Peyer's patch (tissue), 4 donors: Measurements from ENCODE around the gene TTI1. TPM values are rescaled to one million over a fixed set of nuclear protein-coding genes. Genes with fewer than 3 reads are reported as not detected.

ENCODE experiments used
- DNase-seq, 3 donors: peaks; one replicate each; pipeline ENCODE4 v3.0.0-alpha.2; 2017 to 2019
- H3K27ac ChIP-seq, 4 donors: fragments of 200-600 bp; sonication (generic); one replicate each; pipeline ENCODE4 v1.5.1; 2016 to 2019
- H3K27me3 ChIP-seq, 2 donors: fragments of 200-600 bp; sonication (generic); one replicate each; pipeline ENCODE4 v1.5.1; 2019
- H3K36me3 ChIP-seq, 3 donors: fragments of 200-600 bp; sonication (generic); one replicate each; pipeline ENCODE4 v1.5.1; 2016 to 2019
- H3K4me1 ChIP-seq, 4 donors: fragments of 200-600 bp; sonication (generic); one replicate each; pipeline ENCODE4 v1.5.1; 2016 to 2019
- H3K4me3 ChIP-seq, 4 donors: fragments of 200-600 bp; sonication (generic); 1 replicate in 3 of 4; 2 replicates in 1 of 4; pipeline ENCODE4 v1.5.1; 2016 to 2019; ENCODE audit warnings: mild to moderate bottlenecking in 1 of 4
- H3K9me3 ChIP-seq, 4 donors: fragments of 200-600 bp; sonication (generic); one replicate each; pipeline ENCODE4 v1.5.1; 2016 to 2019; ENCODE audit warnings: mild to moderate bottlenecking in 1 of 4
- CTCF ChIP-seq, 6 experiments: fragments of 450-650 bp in 4 of 6; fragments of 200-600 bp in 2 of 6; sonication (generic) in 1 of 6; IDR thresholded peaks; one replicate each; pipeline ENCODE4 v1.5.1; 2017 to 2019; ENCODE audit warnings: antibody characterized with exemption in 6 of 6, mild to moderate bottlenecking in 3 of 6, moderate library complexity in 1 of 6
- POLR2A ChIP-seq, 2 donors: fragments of 450-650 bp; IDR thresholded peaks; one replicate each; pipeline ENCODE4 v1.5.1; 2017; ENCODE audit warnings: antibody characterized with exemption in 2 of 2, mild to moderate bottlenecking in 2 of 2, moderate library complexity in 2 of 2
- total RNA-seq, 4 donors: library from RNA; depleted of rRNA; stranded (reverse); fragments of >200 nt; gene quantifications; one replicate each; pipeline ENCODE4 v1.1.0, GENCODE V29; 2016

TTI1 gene
- total RNA-seq, 4 donors from 2014 or later: 9.3 to 34.7 (median 14.8) TPM

GRCh38 chr20:37981568-37981967 is 51.7 kb downstream of the TTI1 start:
- H3K36me3 ChIP-seq: peaks cover 0 to 25% (median 0%) of the 10 kb centered on the region in 3 donors
- no peaks in the 10 kb centered on the region for H3K9me3 ChIP-seq
- DNase-seq: no peak
- no peak for TF ChIP-seq CTCF (IDR thresholded peaks at IDR 0.05)
- TF ChIP-seq POLR2A (IDR thresholded peaks at IDR 0.05): no peak
- H3K4me1 ChIP-seq: no peaks in the 10 kb centered on the region
- H3K27me3 ChIP-seq: no peaks in the 10 kb centered on the region
- H3K27ac ChIP-seq: no peak overlapping the region
- no peak overlapping the region for H3K4me3 ChIP-seq

- Histone ChIP-seq H3K4me3 (no peak overlapping the region), H3K4me1 (no peaks in the 10 kb centered on the region), H3K27me3 (no peaks in the 10 kb centered on the region), H3K27ac (no peak overlapping the region), H3K36me3 (peaks cover 0 to 25% (median 0%) of the 10 kb centered on the region in 3 donors), H3K9me3 (no peaks in the 10 kb centered on the region)
- DNase-seq: no peak
- TF ChIP-seq POLR2A (IDR thresholded peaks at IDR 0.05): no peak
- no peak for TF ChIP-seq CTCF (IDR thresholded peaks at IDR 0.05)
Measured at GRCh38 chr20:37980876-37981275, 52.4 kb downstream of the TTI1 start.

GRCh38 chr20:37980383-37980782 is 52.9 kb downstream of the TTI1 start:
- TF ChIP-seq CTCF (IDR thresholded peaks at IDR 0.05): no peak
- TF ChIP-seq POLR2A (IDR thresholded peaks at IDR 0.05): no peak
- Histone ChIP-seq H3K4me3 (no peak overlapping the region), H3K27ac (no peak overlapping the region), H3K36me3 (peaks cover 0 to 25% (median 0%) of the 10 kb centered on the region in 3 donors), H3K9me3 (no peaks in the 10 kb centered on the region), H3K4me1 (no peaks in the 10 kb centered on the region), H3K27me3 (no peaks in the 10 kb centered on the region)
- DNase-seq: no peak

- Histone ChIP-seq H3K9me3 (no peaks in the 10 kb centered on the region), H3K27me3 (no peaks in the 10 kb centered on the region), H3K4me1 (no peaks in the 10 kb centered on the region), H3K27ac (no peak overlapping the region), H3K4me3 (no peak overlapping the region), H3K36me3 (peaks cover 0 to 25% (median 0%) of the 10 kb centered on the region in 3 donors)
- DNase-seq: no peak
- TF ChIP-seq CTCF (IDR thresholded peaks at IDR 0.05) (no peak), POLR2A (IDR thresholded peaks at IDR 0.05) (no peak)
Measured at GRCh38 chr20:37979021-37979985, 54.0 kb downstream of the TTI1 start.

GRCh38 chr20:37977786-37978185 is 55.5 kb downstream of the TTI1 start:
- TF ChIP-seq POLR2A (IDR thresholded peaks at IDR 0.05) (no peak), CTCF (IDR thresholded peaks at IDR 0.05) (no peak)
- Histone ChIP-seq H3K27ac (no peak overlapping the region), H3K36me3 (peaks cover 0 to 18% (median 0%) of the 10 kb centered on the region in 3 donors), H3K4me3 (no peak overlapping the region), H3K9me3 (no peaks in the 10 kb centered on the region), H3K27me3 (no peaks in the 10 kb centered on the region), H3K4me1 (no peaks in the 10 kb centered on the region)
- DNase-seq: no peak
